Tibial nerve (tissue), 4 donors: ENCODE data around the gene ZNF219.

ENCODE experiments used
- CTCF ChIP-seq, 5 experiments: fragments of 200-600 bp in 3 of 5; fragments of 450-650 bp in 2 of 5; sonication (generic) in 3 of 5; IDR thresholded peaks; one replicate each; pipeline ENCODE4 v1.5.1; 2016 to 2019; ENCODE audit warnings: antibody characterized with exemption in 5 of 5, mild to moderate bottlenecking in 3 of 5, moderate library complexity in 2 of 5
- EP300 ChIP-seq, 2 donors: sonication (generic); formaldehyde crosslinking; IDR thresholded peaks; one replicate each; pipeline ENCODE4 v1.6.1; 2017; ENCODE audit warnings: antibody characterized with exemption in 2 of 2, mild to moderate bottlenecking in 1 of 2
- POLR2A ChIP-seq, 2 donors: fragments of 450-650 bp; IDR thresholded peaks; one replicate each; pipeline ENCODE4 v1.6.1; 2017; ENCODE audit warnings: antibody characterized with exemption in 2 of 2, mild to moderate bottlenecking in 2 of 2, moderate library complexity in 2 of 2

DNA sequence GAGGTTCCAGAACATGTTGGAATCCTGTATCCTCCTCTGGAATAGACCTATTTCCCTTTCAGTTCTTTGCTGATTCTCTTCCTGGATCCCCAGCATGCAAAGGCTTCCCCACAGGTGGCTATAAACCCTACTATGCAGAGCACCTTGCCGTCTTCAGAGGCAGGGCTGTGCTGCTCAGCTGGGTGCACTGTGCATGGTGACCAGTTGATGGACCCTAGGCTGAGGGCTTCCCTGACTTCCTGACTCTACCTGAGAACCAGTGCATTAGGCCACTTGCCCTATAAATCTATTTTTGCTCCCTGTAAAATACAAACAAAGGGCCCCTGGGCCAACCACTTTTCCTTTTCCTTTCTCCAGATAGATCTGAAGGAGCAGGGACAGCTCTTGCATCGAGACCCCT, 14.1 kb downstream of the ZNF219 start:
- TF ChIP-seq CTCF (IDR thresholded peaks at IDR 0.05) (no peak), POLR2A (IDR thresholded peaks at IDR 0.05) (no peak), EP300 (IDR thresholded peaks at IDR 0.05) (no peak)
